ENCODE results near the gene TAMM41. TPM values are rescaled to one million over a fixed set of nuclear protein-coding genes. Genes with fewer than 3 reads are reported as not detected.

TAMM41 gene
- total RNA-seq, 3 donors from 2014 or later, result 6.7 to 16.8 (median 14.7) TPM

GRCh38 chr3:11835028-11835639, 11.6 kb downstream of the TAMM41 start:
- Histone ChIP-seq H3K4me3 (no peak overlapping the region), H3K36me3 (no peaks in the 10 kb centered on the region), H3K4me1 (no peaks in the 10 kb centered on the region), H3K9me3 (no peaks in the 10 kb centered on the region), H3K27me3 (no peaks in the 10 kb centered on the region), H3K27ac (no peak overlapping the region)
- no peak for DNase-seq (ENCODE audit: low spot score in 2 of 2)
- intact Hi-C loops (cut with DNase I; ENCODE audit: low total_unique reads), result no loop called here
- TF ChIP-seq POLR2A (IDR thresholded peaks at IDR 0.05), result no peak
- peak in 2 of 3 donors; percentile 34 to 41 for TF ChIP-seq CTCF (IDR thresholded peaks at IDR 0.05)

- TF ChIP-seq POLR2AphosphoS5 (IDR thresholded peaks at IDR 0.05) (no peak), POLR2A (IDR thresholded peaks at IDR 0.05) (no peak), CTCF (IDR thresholded peaks at IDR 0.05) (no peak)
- no peak for DNase-seq (ENCODE audit: low spot score in 2 of 2)
- Histone ChIP-seq H3K4me1 (no peaks in the 10 kb centered on the region), H3K4me3 (no peak overlapping the region), H3K27ac (no peak overlapping the region), H3K36me3 (no peaks in the 10 kb centered on the region), H3K9me3 (no peaks in the 10 kb centered on the region), H3K27me3 (no peaks in the 10 kb centered on the region)
- intact Hi-C loops (cut with DNase I; ENCODE audit: low total_unique reads), result no loop called here
These were observed 13.4 kb downstream of the TAMM41 start for GRCh38 chr3:11832981-11833905.

GRCh38 chr3:11829416-11829815, 17.3 kb downstream of the TAMM41 start:
- H3K4me3 ChIP-seq, result no peak overlapping the region
- no peaks in the 10 kb centered on the region for H3K4me1 ChIP-seq
- DNase-seq (ENCODE audit: low spot score in 2 of 2), result no peak
- no peak overlapping the region for H3K27ac ChIP-seq
- intact Hi-C loops (cut with DNase I; ENCODE audit: low total_unique reads), result no loop called here
- TF ChIP-seq POLR2A (IDR thresholded peaks at IDR 0.05), result no peak
- no peak for TF ChIP-seq CTCF (IDR thresholded peaks at IDR 0.05)
- TF ChIP-seq POLR2AphosphoS5 (IDR thresholded peaks at IDR 0.05), result no peak
- H3K27me3 ChIP-seq, result no peaks in the 10 kb centered on the region
- H3K36me3 ChIP-seq, result no peaks in the 10 kb centered on the region
- H3K9me3 ChIP-seq, result no peaks in the 10 kb centered on the region

- DNase-seq (ENCODE audit: low spot score in 2 of 2), result no peak
- H3K27me3 ChIP-seq, result no peaks in the 10 kb centered on the region
- no peak overlapping the region for H3K27ac ChIP-seq
- H3K9me3 ChIP-seq, result no peaks in the 10 kb centered on the region
- TF ChIP-seq POLR2A (IDR thresholded peaks at IDR 0.05) (no peak), CTCF (IDR thresholded peaks at IDR 0.05) (no peak), POLR2AphosphoS5 (IDR thresholded peaks at IDR 0.05) (no peak)
- H3K4me1 ChIP-seq, result no peaks in the 10 kb centered on the region
- H3K36me3 ChIP-seq, result no peaks in the 10 kb centered on the region
- no peak overlapping the region for H3K4me3 ChIP-seq
- intact Hi-C loops (cut with DNase I; ENCODE audit: low total_unique reads), result no loop called here
These were observed 19.9 kb downstream of the TAMM41 start for GRCh38 chr3:11826628-11827265.

- Histone ChIP-seq H3K9me3 (no peaks in the 10 kb centered on the region), H3K27me3 (no peaks in the 10 kb centered on the region), H3K36me3 (no peaks in the 10 kb centered on the region), H3K27ac (no peak overlapping the region), H3K4me1 (no peaks in the 10 kb centered on the region), H3K4me3 (no peak overlapping the region)
- DNase-seq (ENCODE audit: low spot score in 2 of 2), result no peak
- TF ChIP-seq POLR2A (IDR thresholded peaks at IDR 0.05) (no peak), POLR2AphosphoS5 (IDR thresholded peaks at IDR 0.05) (no peak), CTCF (IDR thresholded peaks at IDR 0.05) (no peak)
- intact Hi-C loops (cut with DNase I; ENCODE audit: low total_unique reads), result no loop called here
These were observed 21.4 kb downstream of the TAMM41 start for GRCh38 chr3:11825301-11825700.

Data from breast epithelium (tissue), 4 donors.